ENCODE results near the gene TLCD1. TPM values are rescaled to one million over a fixed set of nuclear protein-coding genes. Genes with fewer than 3 reads are reported as not detected.

Gene TLCD1
- total and polyA plus RNA-seq, 2 donors (not counting 3 experiments of a cell fraction or from before 2014, with no cell fraction given), result 2.6 to 6.8 TPM

- Histone ChIP-seq H3K9me3 (replicated peaks; ENCODE audit: control insufficient read depth, insufficient read depth, low read length) (no peaks in the 10 kb centered on the region), H3K27me3 (ENCODE audit: control insufficient read depth in 2 of 2, insufficient read depth in 2 of 2, low read length in 2 of 2) (no peaks in the 10 kb centered on the region), H3K9me1 (replicated peaks; ENCODE audit: control insufficient read depth, extremely low read depth, insufficient read depth, low read length) (no peaks in the 10 kb centered on the region), H3K4me2 (ENCODE audit: insufficient read depth, low read length) (no peak overlapping the region), H3K36me3 (ENCODE audit: control insufficient read depth in 2 of 2, extremely low read depth in 1 of 2, insufficient read depth in 2 of 2, low read length in 2 of 2) (peaks cover 4 to 20% of the 10 kb centered on the region in 2 experiments), H3K79me2 (ENCODE audit: control insufficient read depth, insufficient read depth, low read length) (peaks cover 31% of the 10 kb centered on the region), H3K4me1 (ENCODE audit: control insufficient read depth, extremely low read depth, insufficient read depth, low read length) (peaks cover 28% of the 10 kb centered on the region), H2AFZ (ENCODE audit: low read depth, low read length) (no peak overlapping the region), H3K4me3 (replicated peaks in 1 of 3; ENCODE audit: insufficient read depth in 1 of 3, low read depth in 1 of 3, low read length in 3 of 3) (no peak overlapping the region), H4K20me1 (replicated peaks; ENCODE audit: control insufficient read depth, extremely low read depth, insufficient read depth, low read length) (no peaks in the 10 kb centered on the region), H3K27ac (ENCODE audit: insufficient read depth, low read depth, low read length) (no peak overlapping the region), H3K9ac (replicated peaks; ENCODE audit: extremely low read depth, insufficient read depth, low read length) (no peak overlapping the region)
- intact Hi-C loops (cut with micrococcal nuclease), result no loop called here
- DNase-seq (ENCODE audit: low read depth, low spot score), result peak; percentile 37
- peak; percentile 38 for FAIRE-seq
- BruUV-seq (replicated peaks), result no TSS peak
- CTCF ChIA-PET, result interaction anchor here (1.1 to 16.6 kb wide), 5 partner anchors 14 to 206 kb away, joined by 4 to 602 read pairs (median 15); partner anchors contain the start of genes NEK8 and TLCD1
- TF ChIP-seq EZH2 (IDR thresholded peaks at IDR 0.05; ENCODE audit: borderline replicate concordance, low read depth, low read length, severe bottlenecking) (no peak), POLR2A (IDR thresholded peaks at IDR 0.05; ENCODE audit: low read depth, low read length) (no peak), GATA2 (IDR thresholded peaks at IDR 0.05; ENCODE audit: insufficient read depth, insufficient read length, low read depth, low read length) (no peak), FOS (IDR thresholded peaks at IDR 0.05; ENCODE audit: borderline replicate concordance, insufficient read depth, low read length) (no peak), MYC (IDR thresholded peaks at IDR 0.05; ENCODE audit: low read depth, low read length) (no peak), JUN (IDR thresholded peaks at IDR 0.05; ENCODE audit: borderline replicate concordance, insufficient read depth, insufficient read length, low read depth) (no peak), MAX (IDR thresholded peaks at IDR 0.05; ENCODE audit: insufficient read depth, insufficient read length) (no peak), POLR2AphosphoS5 (IDR thresholded peaks at IDR 0.05; ENCODE audit: insufficient read depth, low read depth, low read length) (no peak), CTCF (IDR thresholded peaks at IDR 0.05; ENCODE audit: extremely low read depth in 1 of 2, insufficient read depth in 1 of 2, low read depth in 1 of 2, low read length in 2 of 2) (no peak)
- dilution Hi-C loops (cut with MboI; ENCODE audit: extremely low pct_ligation_motif_present, low sequenced_read_pairs), result no loop called here
- POLR2A ChIA-PET, result interaction anchor here (0.7 to 6.3 kb wide), 3 partner anchors 20 to 204 kb away, joined by 3 to 45 read pairs (median 3); partner anchors contain the start of genes NEK8, PHF12, RPL23A and TLCD1
These were observed 21.1 kb upstream of the TLCD1 start for GRCh38 chr17:28747051-28747691.
